HL-60 (cell line): ENCODE data around the gene CFAP99.

Experiments used
- DNase-seq, 2 experiments: peaks; one replicate each; pipeline ENCODE4 v3.0.0-alpha.2; 2010 to 2020; ENCODE audit warnings: low read depth in 1 of 2, low spot score in 1 of 2
- H3K27ac ChIP-seq: fragments of 250-450 bp; sonication (Bioruptor Pico); replicated peaks from 2 replicates; pipeline ENCODE4 v1.5.1; 2020; ENCODE audit warnings: mild to moderate bottlenecking, moderate library complexity
- H3K27me3 ChIP-seq: fragments of 250-450 bp; sonication (Bioruptor Pico); 2 replicates; pipeline ENCODE4 v1.5.1; 2021; ENCODE audit warnings: mild to moderate bottlenecking, moderate library complexity; ENCODE audit not compliant: insufficient read depth, poor library complexity, severe bottlenecking
- H3K4me3 ChIP-seq: replicated peaks from 2 replicates; pipeline ENCODE4 v1.5.1; 2011; ENCODE audit warnings: mild to moderate bottlenecking, control low read depth, low read length; ENCODE audit not compliant: insufficient read depth
- GABPA ChIP-seq: IDR thresholded peaks from 2 replicates; pipeline ENCODE4 v1.6.1; 2012; ENCODE audit warnings: low read depth
- POLR2AphosphoS5 ChIP-seq: IDR thresholded peaks from 2 replicates; pipeline ENCODE4 v1.6.1; 2012; ENCODE audit warnings: low read depth
- SPI1 ChIP-seq: IDR thresholded peaks from 2 replicates; pipeline ENCODE4 v1.6.1; 2012; ENCODE audit warnings: low read depth, mild to moderate bottlenecking, borderline replicate concordance
- TF ChIP-seq, protein P1 (sequence below): IDR thresholded peaks from one replicate; pipeline ENCODE4 v1.5.1; 2011; ENCODE audit warnings: low read length, control low read depth, inconsistent platforms; ENCODE audit not compliant: insufficient read depth
- TF ChIP-seq, protein P2 (sequence below): IDR thresholded peaks from 2 replicates; pipeline ENCODE4 v1.6.1; 2012; ENCODE audit warnings: low read depth; ENCODE audit not compliant: insufficient replicate concordance

CFAP99 gene

DNA sequence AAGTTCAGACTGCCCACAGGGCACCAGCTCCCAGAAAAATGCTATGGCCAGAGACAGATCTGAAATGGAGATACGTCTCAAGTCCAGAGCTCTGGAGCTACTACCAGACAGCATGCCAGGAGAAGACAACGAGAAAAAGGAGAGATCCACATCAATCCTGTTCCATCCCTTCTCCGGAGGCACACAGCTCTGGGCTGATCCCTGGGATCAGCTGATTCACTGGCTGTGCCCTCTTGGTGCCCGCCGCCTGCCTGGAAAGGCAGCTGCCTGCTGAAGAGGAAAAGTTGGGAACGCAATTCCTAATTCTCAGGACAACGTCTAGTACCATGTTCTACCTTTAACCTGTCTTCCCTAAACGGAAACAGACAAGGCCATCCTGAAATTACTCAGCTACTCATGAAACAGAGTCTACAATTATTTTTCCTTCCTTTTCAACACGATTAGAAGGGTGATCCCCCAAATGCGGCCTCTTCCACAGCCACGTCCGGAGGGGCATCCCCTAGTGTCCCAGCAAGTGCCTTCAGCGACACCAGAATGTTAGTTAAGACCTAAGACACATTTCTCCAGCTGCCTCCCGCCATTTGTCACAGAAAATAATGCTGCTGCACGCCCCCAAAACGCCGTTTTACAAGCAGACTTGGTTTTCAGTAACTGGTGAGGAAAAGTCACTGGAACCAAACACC, 2.7 kb upstream of the CFAP99 start:
- Histone ChIP-seq H3K4me3 (no peak overlapping the region), H3K27me3 (peaks cover 29% of the 10 kb centered on the region), H3K27ac (no peak overlapping the region)
- no peak for DNase-seq
- TF ChIP-seq SPI1: no peak
- no peak for TF ChIP-seq POLR2AphosphoS5
- TF ChIP-seq GABPA: no peak
- TF ChIP-seq, protein P1, sequence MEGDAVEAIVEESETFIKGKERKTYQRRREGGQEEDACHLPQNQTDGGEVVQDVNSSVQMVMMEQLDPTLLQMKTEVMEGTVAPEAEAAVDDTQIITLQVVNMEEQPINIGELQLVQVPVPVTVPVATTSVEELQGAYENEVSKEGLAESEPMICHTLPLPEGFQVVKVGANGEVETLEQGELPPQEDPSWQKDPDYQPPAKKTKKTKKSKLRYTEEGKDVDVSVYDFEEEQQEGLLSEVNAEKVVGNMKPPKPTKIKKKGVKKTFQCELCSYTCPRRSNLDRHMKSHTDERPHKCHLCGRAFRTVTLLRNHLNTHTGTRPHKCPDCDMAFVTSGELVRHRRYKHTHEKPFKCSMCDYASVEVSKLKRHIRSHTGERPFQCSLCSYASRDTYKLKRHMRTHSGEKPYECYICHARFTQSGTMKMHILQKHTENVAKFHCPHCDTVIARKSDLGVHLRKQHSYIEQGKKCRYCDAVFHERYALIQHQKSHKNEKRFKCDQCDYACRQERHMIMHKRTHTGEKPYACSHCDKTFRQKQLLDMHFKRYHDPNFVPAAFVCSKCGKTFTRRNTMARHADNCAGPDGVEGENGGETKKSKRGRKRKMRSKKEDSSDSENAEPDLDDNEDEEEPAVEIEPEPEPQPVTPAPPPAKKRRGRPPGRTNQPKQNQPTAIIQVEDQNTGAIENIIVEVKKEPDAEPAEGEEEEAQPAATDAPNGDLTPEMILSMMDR: no peak

DNA sequence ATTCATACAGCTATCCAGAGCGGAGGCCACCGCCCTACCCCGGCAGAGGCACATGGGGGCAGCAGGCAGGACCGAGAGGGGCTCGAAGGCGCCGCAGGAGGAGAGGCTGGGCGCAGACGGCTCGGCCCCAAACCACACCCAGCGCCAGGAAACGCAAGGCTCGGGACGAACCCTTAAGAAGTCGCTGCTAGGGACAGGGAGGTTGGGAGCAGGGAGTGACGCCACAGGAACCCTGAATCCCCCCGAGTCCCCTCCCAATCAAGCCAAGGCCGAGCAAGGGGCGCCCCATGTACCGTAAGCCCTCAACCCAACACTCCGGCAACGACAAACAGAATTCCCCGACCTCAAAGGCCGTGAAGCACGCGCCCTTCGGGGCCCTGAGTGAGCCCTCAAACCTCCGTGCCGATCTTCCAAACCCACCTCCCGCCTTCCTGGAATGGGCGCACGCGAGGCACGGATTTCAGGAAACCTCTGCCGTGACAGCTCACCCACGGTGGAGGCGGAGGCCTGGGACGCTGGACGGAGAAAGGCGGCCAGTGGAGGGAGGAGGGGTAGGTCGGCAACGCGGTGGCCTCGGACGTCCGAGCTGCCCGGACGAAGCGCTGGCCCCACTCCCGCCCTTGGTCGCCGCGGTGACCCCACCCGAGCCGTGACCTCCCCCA, 2.1 kb upstream of the CFAP99 start:
- no peak for DNase-seq
- Histone ChIP-seq H3K27ac (no peak overlapping the region), H3K27me3 (peaks cover 29% of the 10 kb centered on the region), H3K4me3 (no peak overlapping the region)
- TF ChIP-seq, protein P2, sequence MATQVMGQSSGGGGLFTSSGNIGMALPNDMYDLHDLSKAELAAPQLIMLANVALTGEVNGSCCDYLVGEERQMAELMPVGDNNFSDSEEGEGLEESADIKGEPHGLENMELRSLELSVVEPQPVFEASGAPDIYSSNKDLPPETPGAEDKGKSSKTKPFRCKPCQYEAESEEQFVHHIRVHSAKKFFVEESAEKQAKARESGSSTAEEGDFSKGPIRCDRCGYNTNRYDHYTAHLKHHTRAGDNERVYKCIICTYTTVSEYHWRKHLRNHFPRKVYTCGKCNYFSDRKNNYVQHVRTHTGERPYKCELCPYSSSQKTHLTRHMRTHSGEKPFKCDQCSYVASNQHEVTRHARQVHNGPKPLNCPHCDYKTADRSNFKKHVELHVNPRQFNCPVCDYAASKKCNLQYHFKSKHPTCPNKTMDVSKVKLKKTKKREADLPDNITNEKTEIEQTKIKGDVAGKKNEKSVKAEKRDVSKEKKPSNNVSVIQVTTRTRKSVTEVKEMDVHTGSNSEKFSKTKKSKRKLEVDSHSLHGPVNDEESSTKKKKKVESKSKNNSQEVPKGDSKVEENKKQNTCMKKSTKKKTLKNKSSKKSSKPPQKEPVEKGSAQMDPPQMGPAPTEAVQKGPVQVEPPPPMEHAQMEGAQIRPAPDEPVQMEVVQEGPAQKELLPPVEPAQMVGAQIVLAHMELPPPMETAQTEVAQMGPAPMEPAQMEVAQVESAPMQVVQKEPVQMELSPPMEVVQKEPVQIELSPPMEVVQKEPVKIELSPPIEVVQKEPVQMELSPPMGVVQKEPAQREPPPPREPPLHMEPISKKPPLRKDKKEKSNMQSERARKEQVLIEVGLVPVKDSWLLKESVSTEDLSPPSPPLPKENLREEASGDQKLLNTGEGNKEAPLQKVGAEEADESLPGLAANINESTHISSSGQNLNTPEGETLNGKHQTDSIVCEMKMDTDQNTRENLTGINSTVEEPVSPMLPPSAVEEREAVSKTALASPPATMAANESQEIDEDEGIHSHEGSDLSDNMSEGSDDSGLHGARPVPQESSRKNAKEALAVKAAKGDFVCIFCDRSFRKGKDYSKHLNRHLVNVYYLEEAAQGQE: no peak
- TF ChIP-seq SPI1: no peak
- TF ChIP-seq POLR2AphosphoS5: no peak
- TF ChIP-seq, protein P1: no peak
- no peak for TF ChIP-seq GABPA

- peaks cover 29% of the 10 kb centered on the region for H3K27me3 ChIP-seq
- no peak overlapping the region for H3K27ac ChIP-seq
- H3K4me3 ChIP-seq: peak overlapping the region; percentile 5; the same call in 1 of the 2 replicates
- TF ChIP-seq GABPA (no peak), POLR2AphosphoS5 (no peak), SPI1 (no peak)
- TF ChIP-seq, protein P1: no peak
- TF ChIP-seq, protein P2: no peak
- DNase-seq: no peak
Observed at GRCh38 chr4:2417226-2417764, 1.5 kb upstream of the CFAP99 start.
